K562 (cell line): ENCODE data around the gene GTPBP6.

Source experiments
- KDM5B ChIP-seq: fragments of 200-600 bp; sonication (generic); IDR thresholded peaks from 2 replicates; pipeline ENCODE4 v1.6.1; 2012; ENCODE audit warnings: low read depth, mild to moderate bottlenecking, moderate library complexity, low read length, control low read depth, inconsistent platforms; ENCODE audit not compliant: insufficient replicate concordance
- MLLT1 ChIP-seq, 2 experiments: fragments of 450-650 bp; IDR thresholded peaks; 2 replicates each; pipeline ENCODE4 v1.6.1; 2016
- POLR2AphosphoS5 ChIP-seq: IDR thresholded peaks from 2 replicates; pipeline ENCODE4 v1.6.1; 2011; ENCODE audit warnings: mild to moderate bottlenecking, low read depth, low read length, moderate library complexity; ENCODE audit not compliant: control insufficient read depth, insufficient read depth

- no peak for TF ChIP-seq MLLT1 (IDR thresholded peaks at IDR 0.05)
- no peak for TF ChIP-seq KDM5B
- TF ChIP-seq POLR2AphosphoS5, result no peak
Observed at GRCh38 chrX:312621-313331, 5.8 kb downstream of the GTPBP6 start.
